PFSK-1 (cell line): Measurements from ENCODE around the gene CELF4.

ENCODE experiments used
- TAF1 ChIP-seq: IDR thresholded peaks from 2 replicates; pipeline ENCODE4 v1.6.1; 2012; ENCODE audit warnings: low read length, control low read depth, borderline replicate concordance; ENCODE audit not compliant: insufficient read depth
- TF ChIP-seq, protein P1 (sequence below), 2 experiments: IDR thresholded peaks; 2 replicates each; pipeline versions ENCODE4 v1.6.1 to v1.8.0; 2011 to 2012; ENCODE audit warnings: low read depth in 2 of 2, low read length in 2 of 2, control low read depth in 1 of 2, inconsistent platforms in 1 of 2, mild to moderate bottlenecking in 1 of 2, moderate library complexity in 1 of 2; ENCODE audit not compliant: insufficient read depth in 1 of 2

DNA sequence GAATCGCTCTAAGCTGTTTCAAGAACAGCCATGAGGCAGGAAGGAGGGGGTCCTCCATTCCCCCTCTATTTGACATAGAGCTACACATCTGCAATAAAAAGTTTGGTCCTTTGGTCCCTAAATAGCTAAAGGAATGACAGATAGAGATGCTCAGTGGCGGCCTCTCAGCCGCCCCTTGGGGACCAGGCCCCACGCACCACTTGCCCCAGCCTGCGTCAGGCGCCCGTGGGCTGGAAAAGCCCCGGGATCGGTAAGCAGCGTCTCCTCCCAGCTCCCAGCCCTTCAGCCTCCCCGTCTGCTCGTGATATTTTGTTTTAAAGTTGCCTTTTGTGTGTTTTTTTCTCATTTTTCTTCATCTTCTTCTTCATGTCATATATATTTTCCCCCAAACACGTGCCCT is 321.0 kb downstream of the CELF4 start:
- TF ChIP-seq, protein P1, sequence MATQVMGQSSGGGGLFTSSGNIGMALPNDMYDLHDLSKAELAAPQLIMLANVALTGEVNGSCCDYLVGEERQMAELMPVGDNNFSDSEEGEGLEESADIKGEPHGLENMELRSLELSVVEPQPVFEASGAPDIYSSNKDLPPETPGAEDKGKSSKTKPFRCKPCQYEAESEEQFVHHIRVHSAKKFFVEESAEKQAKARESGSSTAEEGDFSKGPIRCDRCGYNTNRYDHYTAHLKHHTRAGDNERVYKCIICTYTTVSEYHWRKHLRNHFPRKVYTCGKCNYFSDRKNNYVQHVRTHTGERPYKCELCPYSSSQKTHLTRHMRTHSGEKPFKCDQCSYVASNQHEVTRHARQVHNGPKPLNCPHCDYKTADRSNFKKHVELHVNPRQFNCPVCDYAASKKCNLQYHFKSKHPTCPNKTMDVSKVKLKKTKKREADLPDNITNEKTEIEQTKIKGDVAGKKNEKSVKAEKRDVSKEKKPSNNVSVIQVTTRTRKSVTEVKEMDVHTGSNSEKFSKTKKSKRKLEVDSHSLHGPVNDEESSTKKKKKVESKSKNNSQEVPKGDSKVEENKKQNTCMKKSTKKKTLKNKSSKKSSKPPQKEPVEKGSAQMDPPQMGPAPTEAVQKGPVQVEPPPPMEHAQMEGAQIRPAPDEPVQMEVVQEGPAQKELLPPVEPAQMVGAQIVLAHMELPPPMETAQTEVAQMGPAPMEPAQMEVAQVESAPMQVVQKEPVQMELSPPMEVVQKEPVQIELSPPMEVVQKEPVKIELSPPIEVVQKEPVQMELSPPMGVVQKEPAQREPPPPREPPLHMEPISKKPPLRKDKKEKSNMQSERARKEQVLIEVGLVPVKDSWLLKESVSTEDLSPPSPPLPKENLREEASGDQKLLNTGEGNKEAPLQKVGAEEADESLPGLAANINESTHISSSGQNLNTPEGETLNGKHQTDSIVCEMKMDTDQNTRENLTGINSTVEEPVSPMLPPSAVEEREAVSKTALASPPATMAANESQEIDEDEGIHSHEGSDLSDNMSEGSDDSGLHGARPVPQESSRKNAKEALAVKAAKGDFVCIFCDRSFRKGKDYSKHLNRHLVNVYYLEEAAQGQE (IDR thresholded peaks at IDR 0.05; ENCODE audit: insufficient read depth in 1 of 2, low read depth in 2 of 2, low read length in 2 of 2): no peak
- no peak for TF ChIP-seq TAF1
